Measurements from ENCODE around the gene JAGN1. TPM values are rescaled to one million over a fixed set of nuclear protein-coding genes. Genes with fewer than 3 reads are reported as not detected.
"Not testable (repeated sequence)": the region's sequence is repeated elsewhere in the genome, so short reads cannot be mapped to it uniquely, and the experiment has no call there.

The JAGN1 gene
- total RNA-seq, 2 experiments from 2014 or later, result 25.0 to 27.8 TPM

DNA sequence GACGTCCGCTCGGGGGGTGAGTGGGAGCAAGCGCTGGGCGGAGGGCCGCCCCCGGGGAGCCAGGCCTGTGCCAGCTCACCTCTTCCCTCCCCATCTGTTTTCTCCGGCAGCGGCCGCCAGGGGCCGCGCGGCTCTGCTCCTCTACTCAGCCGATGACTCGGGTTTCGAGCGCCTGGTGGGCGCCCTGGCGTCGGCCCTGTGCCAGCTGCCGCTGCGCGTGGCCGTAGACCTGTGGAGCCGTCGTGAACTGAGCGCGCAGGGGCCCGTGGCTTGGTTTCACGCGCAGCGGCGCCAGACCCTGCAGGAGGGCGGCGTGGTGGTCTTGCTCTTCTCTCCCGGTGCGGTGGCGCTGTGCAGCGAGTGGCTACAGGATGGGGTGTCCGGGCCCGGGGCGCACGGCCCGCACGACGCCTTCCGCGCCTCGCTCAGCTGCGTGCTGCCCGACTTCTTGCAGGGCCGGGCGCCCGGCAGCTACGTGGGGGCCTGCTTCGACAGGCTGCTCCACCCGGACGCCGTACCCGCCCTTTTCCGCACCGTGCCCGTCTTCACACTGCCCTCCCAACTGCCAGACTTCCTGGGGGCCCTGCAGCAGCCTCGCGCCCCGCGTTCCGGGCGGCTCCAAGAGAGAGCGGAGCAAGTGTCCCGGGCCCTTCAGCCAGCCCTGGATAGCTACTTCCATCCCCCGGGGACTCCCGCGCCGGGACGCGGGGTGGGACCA is 42.6 kb downstream of the JAGN1 start:
- no peaks in the 10 kb centered on the region for H3K9me3 Mint-ChIP-seq
- H3K36me3 Mint-ChIP-seq, result peaks cover 4% of the 10 kb centered on the region
- no peaks in the 10 kb centered on the region for H3K27me3 Mint-ChIP-seq
- POLR2A ChIA-PET, result interaction anchor here (0.7 to 4.9 kb wide), 21 partner anchors 9 to 389 kb away, joined by 3 to 33 read pairs (median 4); partner anchors contain the start of genes ARPC4, BRPF1, FANCD2 and IL17RE
- CTCF ChIA-PET, result interaction anchor here (0.6 to 6.3 kb wide), 47 partner anchors 10 to 389 kb away, joined by 3 to 73 read pairs (median 4); partner anchors contain the start of genes ARPC4, CIDEC, EMC3 and FANCD2
- H3K4me1 Mint-ChIP-seq (ENCODE audit: low read depth), result peaks cover 28% of the 10 kb centered on the region
- H3K4me3 Mint-ChIP-seq, result peak overlapping the region; percentile 86
- DNase-seq, result peak; percentile 94
- peak overlapping the region; percentile 89 for H3K27ac Mint-ChIP-seq
- intact Hi-C loops (cut with micrococcal nuclease), result loop anchor here (1.0 to 5.0 kb wide), 13 partner anchors 16 to 536 kb away; partner anchors contain the start of genes BRK1, BRPF1, FANCD2 and IL17RC

DNA sequence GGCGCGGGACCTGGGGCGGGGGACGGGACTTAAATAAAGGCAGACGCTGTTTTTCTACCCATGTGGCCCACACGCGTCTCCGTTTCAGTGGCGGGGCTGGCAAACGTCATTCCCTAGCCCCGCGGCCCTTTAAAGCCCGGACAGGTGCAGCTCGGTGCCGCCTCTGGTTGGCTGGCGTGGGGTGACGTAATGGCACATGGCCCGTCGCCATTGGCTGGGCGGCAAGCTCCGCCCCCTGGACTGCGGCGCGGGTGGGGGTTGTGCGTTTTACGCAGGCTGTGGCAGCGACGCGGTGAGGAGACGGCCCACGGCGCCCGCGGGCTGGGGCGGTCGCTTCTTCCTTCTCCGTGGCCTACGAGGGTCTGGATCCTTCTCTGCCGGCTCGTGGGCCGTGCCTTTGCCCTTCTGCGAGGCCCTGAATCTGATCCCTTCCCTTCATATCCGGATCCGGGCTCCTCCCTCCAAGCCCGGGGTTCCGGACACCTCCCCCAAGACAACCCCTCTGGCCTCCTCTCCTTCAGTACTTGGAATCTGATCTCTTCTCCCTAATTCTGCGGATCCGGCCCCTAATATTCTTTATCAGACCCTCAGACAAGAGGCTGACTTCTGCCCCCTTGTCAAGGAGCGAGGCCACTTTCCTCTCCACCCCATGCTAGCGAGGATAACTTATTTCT is 43.3 kb downstream of the JAGN1 start, which contains the start of gene CRELD1:
Gene CRELD1, plus strand, starts transcription at position 274 of the 674 bp plus-strand sequence. CDS start 605 bp downstream, outside the sequence.
- Mint-ChIP-seq H3K27me3 (no peaks in the 10 kb centered on the region), H3K36me3 (peaks cover 4% of the 10 kb centered on the region), H3K4me3 (peak within 1 kb of the TSS; percentile 86), H3K27ac (peak within 1 kb of the TSS; percentile 89), H3K9me3 (no peaks in the 10 kb centered on the region), H3K4me1 (ENCODE audit: low read depth) (peaks cover 28% of the 10 kb centered on the region)
- intact Hi-C loops (cut with micrococcal nuclease), result loop anchor here (1.0 to 5.0 kb wide), 12 partner anchors 17 to 536 kb away; partner anchors contain the start of genes BRK1, BRPF1, FANCD2 and IL17RC
- CTCF ChIA-PET, result interaction anchor here (0.6 to 6.3 kb wide), 31 partner anchors 9 to 388 kb away, joined by 3 to 73 read pairs (median 5); partner anchors contain the start of genes ARPC4, CIDEC, EMC3 and FANCD2
- POLR2A ChIA-PET, result interaction anchor here (0.7 to 4.9 kb wide), 13 partner anchors 9 to 388 kb away, joined by 3 to 33 read pairs (median 5); partner anchors contain the start of genes BRPF1, JAGN1, RPUSD3 and SEC13
- DNase-seq, result peak; percentile 97

DNA sequence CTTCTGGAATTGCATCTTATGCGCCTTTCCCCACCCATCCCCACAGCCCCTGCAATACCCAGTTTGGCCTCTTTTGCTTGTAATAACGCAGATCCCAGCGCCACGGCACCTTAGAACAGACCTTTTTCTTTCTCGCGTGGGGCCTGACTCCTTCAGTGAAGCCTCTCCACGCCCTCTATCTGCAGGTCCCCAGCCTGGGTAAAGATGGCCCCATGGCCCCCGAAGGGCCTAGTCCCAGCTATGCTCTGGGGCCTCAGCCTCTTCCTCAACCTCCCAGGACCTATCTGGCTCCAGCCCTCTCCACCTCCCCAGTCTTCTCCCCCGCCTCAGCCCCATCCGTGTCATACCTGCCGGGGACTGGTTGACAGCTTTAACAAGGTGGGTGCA is 43.8 kb downstream of the JAGN1 start:
- POLR2A ChIA-PET, result interaction anchor here (0.7 to 4.9 kb wide), 6 partner anchors 8 to 90 kb away, joined by 3 to 33 read pairs (median 10); partner anchors contain the start of genes JAGN1 and RPUSD3
- Mint-ChIP-seq H3K27me3 (no peaks in the 10 kb centered on the region), H3K4me1 (ENCODE audit: low read depth) (peaks cover 28% of the 10 kb centered on the region)

DNA sequence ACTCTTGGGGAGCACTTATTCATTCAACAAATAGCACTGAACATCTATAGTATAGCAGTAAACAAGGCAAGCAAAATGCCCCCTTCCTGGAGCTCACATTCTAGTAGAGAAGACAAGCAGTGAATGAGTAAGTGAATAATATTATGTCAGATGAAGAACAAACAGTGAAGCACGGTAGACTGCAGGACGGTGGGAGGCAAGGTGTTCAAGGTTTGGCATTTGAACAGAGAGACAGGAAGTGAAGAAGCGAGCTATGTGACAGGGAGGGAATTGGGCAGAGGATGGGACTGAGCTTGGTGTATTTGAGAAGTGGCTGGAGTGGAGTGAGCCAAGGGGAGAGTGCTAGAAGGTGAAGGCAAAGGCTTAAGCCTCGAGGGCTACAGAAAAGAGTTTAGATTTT is 44.6 kb downstream of the JAGN1 start:
- peaks cover 28% of the 10 kb centered on the region for H3K4me1 Mint-ChIP-seq (ENCODE audit: low read depth)
- ChIA-PET CTCF (interaction anchor here (0.8 to 6.3 kb wide), 6 partner anchors 8 to 142 kb away, joined by 3 to 73 read pairs (median 4); partner anchors contain the start of gene ARPC4), POLR2A (interaction anchor here (0.8 to 4.9 kb wide), 3 partner anchors 11 to 45 kb away, joined by 3 to 33 read pairs (median 5); partner anchors contain the start of gene JAGN1)
- peak overlapping the region; percentile 86 for H3K4me3 Mint-ChIP-seq
- DNase-seq, result no peak
- peaks cover 4% of the 10 kb centered on the region for H3K36me3 Mint-ChIP-seq
- no peak overlapping the region for H3K27ac Mint-ChIP-seq
- intact Hi-C loops (cut with micrococcal nuclease), result loop anchor here (5.0 kb wide), 4 partner anchors 203 to 538 kb away; partner anchors contain the start of genes BRPF1, SETD5 and TATDN2
- no peaks in the 10 kb centered on the region for H3K27me3 Mint-ChIP-seq
- H3K9me3 Mint-ChIP-seq, result no peaks in the 10 kb centered on the region

More for the DNA sequence above, 43.8 kb downstream of the JAGN1 start:
- DNase-seq, result no peak
- Mint-ChIP-seq H3K36me3 (peaks cover 4% of the 10 kb centered on the region), H3K9me3 (no peaks in the 10 kb centered on the region), H3K4me3 (peak overlapping the region; percentile 86), H3K27ac (peak overlapping the region; percentile 89)
- CTCF ChIA-PET, result interaction anchor here (1.0 to 6.3 kb wide), 11 partner anchors 9 to 207 kb away, joined by 3 to 73 read pairs (median 15); partner anchors contain the start of genes ARPC4, IL17RC, JAGN1 and PRRT3
- intact Hi-C loops (cut with micrococcal nuclease), result loop anchor here (5.0 kb wide), 4 partner anchors 202 to 537 kb away; partner anchors contain the start of genes BRPF1, SETD5 and TATDN2

DNA sequence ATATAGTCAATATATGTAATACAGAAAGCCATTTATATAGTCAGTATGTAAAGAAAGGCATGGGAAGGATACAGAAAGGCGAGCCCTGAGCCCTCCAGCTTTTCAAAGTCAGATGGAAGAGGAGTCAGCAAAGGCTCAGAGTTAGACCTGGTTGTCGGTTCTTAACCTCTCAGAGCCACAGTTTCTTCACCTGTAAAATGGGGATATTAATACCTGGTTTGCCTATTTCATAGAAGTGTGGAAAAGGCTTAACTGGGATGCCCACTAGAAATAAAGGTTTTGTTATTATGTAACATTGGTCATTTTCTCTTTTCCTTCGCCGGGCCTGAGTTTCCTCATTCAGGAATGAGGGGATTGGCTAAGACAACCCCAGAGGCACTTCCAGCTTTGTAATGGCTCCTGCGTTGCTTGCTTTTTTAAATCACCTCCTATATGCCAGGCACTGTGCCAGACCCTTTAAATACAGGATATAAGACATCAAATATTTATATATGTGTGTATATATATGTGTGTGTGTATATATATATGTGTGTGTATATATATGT is 45.6 kb downstream of the JAGN1 start:
- H3K27me3 Mint-ChIP-seq, result no peaks in the 10 kb centered on the region
- no peak overlapping the region for H3K27ac Mint-ChIP-seq
- no peaks in the 10 kb centered on the region for H3K9me3 Mint-ChIP-seq
- ChIA-PET POLR2A (interaction anchor here (4.9 kb wide), 1 partner anchor 10 kb away, joined by 33 read pairs; no protein-coding TSS in a partner anchor), CTCF (interaction anchor here (6.3 kb wide), 1 partner anchor 11 kb away, joined by 73 read pairs; no protein-coding TSS in a partner anchor)
- intact Hi-C loops (cut with micrococcal nuclease), result no loop called here
- H3K36me3 Mint-ChIP-seq, result peaks cover 4% of the 10 kb centered on the region
- no peak for DNase-seq
- H3K4me1 Mint-ChIP-seq (ENCODE audit: low read depth), result peaks cover 28% of the 10 kb centered on the region
- no peak overlapping the region for H3K4me3 Mint-ChIP-seq

DNA sequence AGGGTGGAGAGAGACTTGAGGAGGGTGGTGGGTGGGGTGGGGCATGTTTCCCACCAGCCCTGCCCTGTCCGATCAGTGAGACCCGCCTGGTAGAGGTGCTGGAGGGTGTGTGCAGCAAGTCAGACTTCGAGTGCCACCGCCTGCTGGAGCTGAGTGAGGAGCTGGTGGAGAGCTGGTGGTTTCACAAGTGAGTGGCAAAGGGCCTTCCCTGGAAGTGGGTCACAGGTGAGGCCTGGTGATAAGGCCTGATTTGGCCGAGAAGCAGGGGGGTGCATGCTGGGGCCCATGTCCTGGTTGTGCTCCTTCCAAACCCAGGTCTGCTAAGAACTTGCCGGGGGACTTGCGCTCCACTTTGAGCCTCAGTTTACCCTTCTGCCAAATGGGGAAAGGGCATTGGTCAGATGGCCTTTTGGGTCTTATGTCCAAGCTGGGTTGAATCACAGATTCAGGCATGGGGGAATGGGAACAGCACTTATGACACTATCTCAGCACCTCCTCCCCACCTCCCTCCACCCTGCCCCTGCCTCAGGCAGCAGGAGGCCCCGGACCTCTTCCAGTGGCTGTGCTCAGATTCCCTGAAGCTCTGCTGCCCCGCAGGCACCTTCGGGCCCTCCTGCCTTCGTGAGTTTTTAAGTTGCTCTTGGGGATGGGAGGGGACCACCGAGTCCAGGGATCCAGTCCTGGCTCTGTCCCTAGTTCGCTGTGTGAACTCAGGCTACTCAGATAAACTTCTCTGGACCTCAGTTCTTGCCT is 47.3 kb downstream of the JAGN1 start:
- ChIA-PET POLR2A (interaction anchor here (0.7 kb wide), 1 partner anchor 99 kb away, joined by 5 read pairs; no protein-coding TSS in a partner anchor), CTCF (interaction anchor here (0.6 kb wide), 1 partner anchor 9 kb away, joined by 3 read pairs; no protein-coding TSS in a partner anchor)
- DNase-seq, result no peak
- Mint-ChIP-seq H3K36me3 (peaks cover 4% of the 10 kb centered on the region), H3K4me1 (ENCODE audit: low read depth) (peaks cover 19% of the 10 kb centered on the region), H3K9me3 (no peaks in the 10 kb centered on the region), H3K4me3 (no peak overlapping the region), H3K27ac (no peak overlapping the region), H3K27me3 (no peaks in the 10 kb centered on the region)
- intact Hi-C loops (cut with micrococcal nuclease), result no loop called here

DNA sequence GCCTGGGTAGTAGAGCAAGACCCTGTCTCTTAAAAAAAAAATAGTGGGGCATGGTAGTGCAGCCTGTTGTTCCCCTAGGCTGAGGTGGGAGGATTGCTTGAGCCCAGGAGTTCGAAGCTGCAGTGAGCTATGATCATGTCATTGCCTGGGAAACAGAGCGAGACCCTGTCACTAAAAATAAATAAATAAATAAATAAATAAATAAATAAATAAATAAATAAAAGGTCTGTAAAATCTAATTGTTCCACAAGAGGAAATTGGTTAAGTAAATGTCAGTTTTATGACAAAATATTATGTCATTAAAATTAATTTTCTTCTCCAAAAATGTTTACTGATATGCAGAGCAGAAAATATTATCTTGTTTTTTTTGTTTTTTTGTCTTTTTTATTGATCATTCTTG is 48.6 kb downstream of the JAGN1 start:
- no peak overlapping the region for H3K27ac Mint-ChIP-seq

DNA sequence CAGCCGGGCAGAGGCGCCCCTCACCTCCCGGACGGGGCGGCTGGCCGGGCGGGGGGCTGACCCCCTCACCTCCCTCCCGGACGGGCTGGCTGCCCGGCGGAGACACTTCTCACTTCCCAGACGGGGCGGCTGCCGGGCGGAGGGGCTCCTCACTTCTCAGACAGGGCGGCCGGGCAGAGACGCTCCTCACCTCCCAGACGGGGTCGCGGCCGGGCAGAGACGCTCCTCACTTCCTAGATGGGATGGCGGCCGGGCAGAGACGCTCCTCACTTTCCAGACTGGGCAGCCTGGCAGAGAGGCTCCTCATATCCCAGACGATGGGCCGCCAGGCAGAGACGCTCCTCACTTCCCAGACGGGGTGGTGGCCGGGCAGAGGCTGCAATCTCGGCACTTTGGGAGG is 49.5 kb downstream of the JAGN1 start:
- DNase-seq; H3K27ac Mint-ChIP-seq; intact Hi-C loops (cut with micrococcal nuclease); H3K27me3 Mint-ChIP-seq; POLR2A ChIA-PET; H3K4me3 Mint-ChIP-seq; H3K36me3 Mint-ChIP-seq; H3K9me3 Mint-ChIP-seq: not testable (repeated sequence)
- CTCF ChIA-PET, result interaction anchor here (0.6 kb wide), 1 partner anchor 12 kb away, joined by 6 read pairs; the partner anchor contains the start of gene PRRT3
- peaks cover 12% of the 10 kb centered on the region for H3K4me1 Mint-ChIP-seq (ENCODE audit: low read depth)

More for the DNA sequence above, 48.6 kb downstream of the JAGN1 start:
- Mint-ChIP-seq H3K4me3 (no peak overlapping the region), H3K27me3 (no peaks in the 10 kb centered on the region), H3K4me1 (ENCODE audit: low read depth) (peaks cover 19% of the 10 kb centered on the region), H3K9me3 (no peaks in the 10 kb centered on the region), H3K36me3 (peaks cover 4% of the 10 kb centered on the region)
- CTCF ChIA-PET, result no interaction called here
- intact Hi-C loops (cut with micrococcal nuclease), result no loop called here
- POLR2A ChIA-PET, result no interaction called here
- DNase-seq, result no peak

DNA sequence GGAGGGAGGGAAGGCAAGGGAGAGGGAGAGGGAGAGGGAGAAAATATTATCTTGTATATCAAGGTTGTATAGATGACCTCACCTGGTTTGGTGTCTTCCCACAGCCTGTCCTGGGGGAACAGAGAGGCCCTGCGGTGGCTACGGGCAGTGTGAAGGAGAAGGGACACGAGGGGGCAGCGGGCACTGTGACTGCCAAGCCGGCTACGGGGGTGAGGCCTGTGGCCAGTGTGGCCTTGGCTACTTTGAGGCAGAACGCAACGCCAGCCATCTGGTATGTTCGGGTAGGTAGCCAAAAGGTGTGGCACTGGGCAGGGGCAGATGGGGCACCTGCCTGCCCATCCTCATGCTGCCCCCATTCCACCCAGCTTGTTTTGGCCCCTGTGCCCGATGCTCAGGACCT is 50.3 kb downstream of the JAGN1 start:
- Mint-ChIP-seq H3K4me3 (no peak overlapping the region), H3K27me3 (no peaks in the 10 kb centered on the region), H3K4me1 (ENCODE audit: low read depth) (peaks cover 6% of the 10 kb centered on the region), H3K27ac (no peak overlapping the region), H3K9me3 (no peaks in the 10 kb centered on the region), H3K36me3 (peaks cover 8% of the 10 kb centered on the region)
- ChIA-PET CTCF (no interaction called here), POLR2A (no interaction called here)
- DNase-seq, result no peak
- intact Hi-C loops (cut with micrococcal nuclease), result no loop called here

DNA sequence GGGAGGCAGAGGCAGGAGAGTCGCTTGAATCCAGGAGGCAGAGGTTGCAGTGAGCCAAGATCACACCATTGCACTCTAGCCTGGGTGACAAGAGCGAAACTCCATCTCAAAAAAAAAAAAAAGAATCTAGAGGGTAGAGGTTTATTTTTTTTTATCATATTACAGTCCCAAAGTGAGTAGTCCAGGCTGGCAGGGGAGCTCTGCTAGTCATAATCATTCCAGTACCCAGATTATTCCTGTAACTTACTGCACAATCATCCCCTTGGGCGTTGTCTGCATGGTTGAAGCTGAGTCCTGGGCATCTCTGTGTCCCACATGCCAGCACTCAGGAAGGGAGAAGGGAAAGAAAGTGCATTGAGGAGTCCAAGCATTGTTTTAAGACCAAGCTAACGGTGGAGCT is 51.8 kb downstream of the JAGN1 start:
- intact Hi-C loops (cut with micrococcal nuclease), result no loop called here
- DNase-seq, result no peak
- ChIA-PET CTCF (interaction anchor here (0.6 to 3.8 kb wide), 2 partner anchors 8 to 118 kb away, joined by 3 to 20 read pairs; partner anchors contain the start of gene CRELD1), POLR2A (interaction anchor here (2.1 kb wide), 1 partner anchor 9 kb away, joined by 7 read pairs; the partner anchor contains the start of gene CRELD1)
- H3K4me1 Mint-ChIP-seq (ENCODE audit: low read depth), result peaks cover 3% of the 10 kb centered on the region
- H3K27me3 Mint-ChIP-seq, result no peaks in the 10 kb centered on the region
- peaks cover 4% of the 10 kb centered on the region for H3K36me3 Mint-ChIP-seq
- no peaks in the 10 kb centered on the region for H3K9me3 Mint-ChIP-seq
- no peak overlapping the region for H3K4me3 Mint-ChIP-seq
- no peak overlapping the region for H3K27ac Mint-ChIP-seq
